Measurements from ENCODE around the gene FSIP2.

FSIP2 gene

GRCh38 chr2:185787227-185788145 lies 48.9 kb downstream of the FSIP2 start:
- no peak for DNase-seq (ENCODE audit: low spot score)
- TF ChIP-seq CTCF (IDR thresholded peaks at IDR 0.05; ENCODE audit: extremely low read depth, missing control alignments): no peak

GRCh38 chr2:185790361-185790760 lies 51.8 kb downstream of the FSIP2 start:
- no peak for TF ChIP-seq CTCF (IDR thresholded peaks at IDR 0.05; ENCODE audit: extremely low read depth, missing control alignments)
- DNase-seq (ENCODE audit: low spot score): no peak

GRCh38 chr2:185793532-185794345 lies 55.1 kb downstream of the FSIP2 start:
- no peak for DNase-seq (ENCODE audit: low spot score)
- TF ChIP-seq CTCF (IDR thresholded peaks at IDR 0.05; ENCODE audit: extremely low read depth, missing control alignments): no peak

- no peak for DNase-seq (ENCODE audit: low spot score)
- no peak for TF ChIP-seq CTCF (IDR thresholded peaks at IDR 0.05; ENCODE audit: extremely low read depth, missing control alignments)
Observed at GRCh38 chr2:185796758-185797157, 58.2 kb downstream of the FSIP2 start.

- TF ChIP-seq CTCF (IDR thresholded peaks at IDR 0.05; ENCODE audit: extremely low read depth, missing control alignments): no peak
Observed at GRCh38 chr2:185802926-185803325, 64.3 kb downstream of the FSIP2 start.

GRCh38 chr2:185806783-185807182 lies 68.2 kb downstream of the FSIP2 start:
- TF ChIP-seq CTCF (IDR thresholded peaks at IDR 0.05; ENCODE audit: extremely low read depth, missing control alignments): no peak

More at GRCh38 chr2:185802926-185803325, 64.3 kb downstream of the FSIP2 start:
- no peak for DNase-seq (ENCODE audit: low spot score)

GRCh38 chr2:185807351-185807750 lies 68.7 kb downstream of the FSIP2 start:
- no peak for DNase-seq (ENCODE audit: low spot score)
- TF ChIP-seq CTCF (IDR thresholded peaks at IDR 0.05; ENCODE audit: extremely low read depth, missing control alignments): no peak

More at GRCh38 chr2:185806783-185807182, 68.2 kb downstream of the FSIP2 start:
- no peak for DNase-seq (ENCODE audit: low spot score)

All from GM20000 (cell line).